Large intestine (tissue), 3 donors: ENCODE results near the gene TUBB2A. TPM values are rescaled to one million over a fixed set of nuclear protein-coding genes. Genes with fewer than 3 reads are reported as not detected.
"Not testable (repeated sequence)": the region's sequence is repeated elsewhere in the genome, so short reads cannot be mapped to it uniquely, and the experiment has no call there.

Experiments
- DNase-seq, 2 donors: peaks; one replicate each; pipeline versions ENCODE4 v3.0.0 to v3.0.0-alpha.2; 2013
- H3K27ac ChIP-seq: one replicate; pipeline ENCODE4 v1.5.1; 2013; ENCODE audit warnings: low read length
- H3K27me3 ChIP-seq: 2 replicates; pipeline ENCODE4 v1.6.1; 2013; ENCODE audit warnings: low read length; ENCODE audit not compliant: control insufficient read depth, insufficient read depth
- H3K36me3 ChIP-seq: 2 replicates; pipeline ENCODE4 v1.6.1; 2013; ENCODE audit warnings: low read length; ENCODE audit not compliant: control insufficient read depth, insufficient read depth
- H3K4me1 ChIP-seq: one replicate; pipeline ENCODE4 v1.6.1; 2013; ENCODE audit warnings: low read length; ENCODE audit not compliant: control insufficient read depth, insufficient read depth
- H3K4me3 ChIP-seq: one replicate; pipeline ENCODE4 v1.5.1; 2013; ENCODE audit warnings: low read length
- H3K9me3 ChIP-seq: one replicate; pipeline ENCODE4 v1.6.1; 2013; ENCODE audit warnings: mild to moderate bottlenecking, low read depth, low read length, moderate library complexity; ENCODE audit not compliant: control insufficient read depth
- WGBS: methylation state at CpG from one replicate; pipeline ENCODE4 v1.1.5; 2013; ENCODE audit warnings: low lambda C conversion rate; ENCODE audit not compliant: insufficient coverage; 5-methylcytosine and 5-hydroxymethylcytosine counted together
- polyA plus RNA-seq: library from polyadenylated mRNA; unstranded; fragments of 120-200 nt; gene quantifications from one replicate; pipeline ENCODE4 v1.2.1, GENCODE V29; 2013

TUBB2A gene
- polyA plus RNA-seq, 1 donor: 103 TPM

DNA sequence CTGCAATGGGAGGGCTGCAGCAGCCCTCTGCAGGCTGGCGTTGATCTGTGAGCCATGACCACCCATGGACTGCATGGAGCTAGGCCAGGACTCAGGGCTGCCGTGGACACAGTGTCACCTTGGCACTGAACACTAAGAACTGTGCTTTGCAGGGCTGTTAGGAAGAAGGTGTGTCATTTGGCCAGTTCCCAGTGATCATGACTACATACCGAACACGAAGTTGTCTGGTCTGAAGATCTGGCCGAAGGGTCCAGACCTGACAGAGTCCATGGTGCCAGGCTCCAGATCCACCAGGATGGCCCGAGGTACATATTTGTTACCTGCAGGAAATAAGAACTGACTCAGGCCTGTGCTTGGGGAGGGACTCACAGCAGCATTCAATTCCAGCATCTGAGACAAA lies 1.9 kb downstream of the TUBB2A start:
- H3K27ac ChIP-seq, H3K27me3 ChIP-seq, H3K9me3 ChIP-seq, H3K4me3 ChIP-seq, DNase-seq: not testable (repeated sequence)
- Histone ChIP-seq H3K4me1 (peaks cover 16% of the 10 kb centered on the region), H3K36me3 (peaks cover 20% of the 10 kb centered on the region)
- WGBS: no CpG with 5 or more reads among the region's 6 CpGs

DNA sequence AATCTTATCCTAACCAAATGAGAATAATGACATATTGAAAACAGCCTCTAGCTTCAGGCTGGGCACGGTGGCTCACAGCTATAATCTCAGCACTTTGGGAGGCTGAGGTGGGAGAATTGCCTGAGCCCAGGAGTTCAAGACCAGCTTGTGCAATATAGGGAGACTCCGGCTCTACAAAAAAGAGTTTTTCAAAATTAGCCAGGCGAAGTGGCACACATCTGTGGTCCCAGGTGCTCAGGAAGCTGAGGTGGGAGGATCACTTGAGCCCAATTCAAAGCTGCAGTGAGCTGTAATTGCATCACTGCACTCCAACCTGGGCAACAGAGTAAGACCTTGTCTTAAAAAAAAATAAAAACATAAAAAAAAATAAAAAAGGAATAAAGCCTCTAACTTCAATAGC lies 4.7 kb downstream of the TUBB2A start:
- WGBS: no CpG with 5 or more reads among the region's 3 CpGs
- Histone ChIP-seq H3K27ac (no peak overlapping the region), H3K27me3 (peaks cover 5% of the 10 kb centered on the region), H3K36me3 (peaks cover 43% of the 10 kb centered on the region), H3K9me3 (no peaks in the 10 kb centered on the region), H3K4me3 (no peak overlapping the region), H3K4me1 (peaks cover 3% of the 10 kb centered on the region)
- no peak for DNase-seq

DNA sequence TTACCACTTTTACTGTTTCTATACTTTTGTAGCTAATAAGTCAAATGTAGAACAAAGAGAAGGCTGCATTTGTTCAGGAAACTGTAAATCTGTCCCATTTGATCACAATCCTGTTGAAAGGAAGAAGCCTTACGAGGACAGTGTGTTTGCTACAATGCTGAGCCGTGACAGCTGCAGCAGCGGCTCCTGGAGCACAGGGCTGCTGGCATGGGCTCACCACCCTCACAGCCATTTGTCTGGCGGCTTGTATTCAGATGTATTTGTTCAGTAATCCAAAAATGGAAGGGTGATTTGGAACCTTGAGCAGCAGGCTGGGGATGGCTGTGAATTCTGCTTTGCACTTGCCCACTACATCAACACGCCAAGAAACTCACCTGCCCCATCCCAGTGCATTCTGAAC lies 5.7 kb downstream of the TUBB2A start:
- Histone ChIP-seq H3K4me1 (peaks cover under 1% of the 10 kb centered on the region), H3K36me3 (peaks cover 51% of the 10 kb centered on the region), H3K27ac (no peak overlapping the region), H3K27me3 (peaks cover 3% of the 10 kb centered on the region), H3K4me3 (no peak overlapping the region), H3K9me3 (peaks cover 1% of the 10 kb centered on the region)
- 100% methylated on average over 1 of the region's 5 CpGs for WGBS
- no peak for DNase-seq

DNA sequence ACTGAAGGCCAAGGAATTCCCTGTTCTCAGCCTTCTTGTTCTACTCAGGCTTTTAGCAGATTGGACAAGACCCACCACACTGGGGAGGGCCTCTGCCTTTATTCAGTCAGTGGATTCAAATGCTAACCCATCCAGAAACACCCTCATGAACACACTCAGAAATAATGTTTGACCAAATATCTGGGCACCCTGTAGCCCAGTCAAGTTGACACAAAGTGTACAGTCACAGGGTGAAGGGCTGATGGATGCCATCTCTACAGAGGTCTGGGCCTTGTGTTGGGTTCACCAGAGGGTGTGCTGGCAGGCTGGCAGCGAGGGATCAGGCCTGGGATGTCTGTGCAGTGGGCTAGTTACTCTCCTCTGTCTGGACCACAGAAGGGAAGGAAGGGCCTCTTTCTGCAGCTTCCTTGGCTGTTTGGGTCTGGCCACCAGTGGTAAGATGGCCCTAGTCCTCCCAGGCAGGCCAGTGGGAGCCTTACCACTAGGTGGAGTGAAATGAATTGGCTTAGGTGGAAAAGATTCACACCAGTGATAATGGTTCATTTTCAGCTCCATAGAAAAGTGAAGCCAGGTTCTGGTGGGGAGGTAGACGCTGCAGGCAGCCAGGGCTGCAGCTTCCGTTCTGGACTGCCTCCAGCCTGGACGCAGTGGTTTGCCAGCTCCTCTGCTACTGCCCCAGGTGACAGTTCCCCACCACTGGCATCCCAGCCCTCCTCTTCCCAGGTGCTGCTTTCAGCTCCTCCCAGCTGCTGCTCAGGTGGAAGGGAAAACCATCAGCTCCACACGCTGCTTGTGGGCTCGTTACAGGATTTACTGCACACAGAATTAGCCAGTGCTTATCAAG lies 9.2 kb downstream of the TUBB2A start:
- H3K27ac ChIP-seq: no peak overlapping the region
- H3K27me3 ChIP-seq: no peaks in the 10 kb centered on the region
- H3K4me3 ChIP-seq: no peak overlapping the region
- no CpG with 5 or more reads among the region's 6 CpGs for WGBS
- peaks cover under 1% of the 10 kb centered on the region for H3K4me1 ChIP-seq
- H3K9me3 ChIP-seq: peaks cover 6% of the 10 kb centered on the region
- H3K36me3 ChIP-seq: peaks cover 57% of the 10 kb centered on the region
- no peak for DNase-seq

DNA sequence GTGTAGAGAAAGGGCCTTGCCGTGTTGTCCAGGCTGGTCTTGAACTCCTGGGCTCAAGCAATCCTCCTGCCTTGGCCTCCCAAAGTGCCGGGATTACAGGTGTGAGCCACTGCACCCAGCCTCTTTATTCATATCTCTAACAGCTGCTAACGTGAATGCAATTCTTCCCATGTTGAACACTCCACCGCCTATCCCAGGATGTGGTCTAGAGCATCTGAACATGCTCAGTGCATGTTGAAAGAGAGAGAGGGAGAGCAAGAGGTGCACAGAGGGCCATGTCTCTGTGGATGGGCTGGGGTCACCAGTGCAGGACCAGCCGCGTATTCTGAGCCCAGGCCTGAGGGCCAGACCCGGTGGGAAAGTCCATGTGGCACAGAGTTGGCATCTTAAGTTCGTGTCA lies 12.8 kb downstream of the TUBB2A start:
- Histone ChIP-seq H3K27ac (no peak overlapping the region), H3K9me3 (peaks cover 6% of the 10 kb centered on the region), H3K27me3 (no peaks in the 10 kb centered on the region), H3K4me1 (peaks cover 14% of the 10 kb centered on the region), H3K4me3 (no peak overlapping the region), H3K36me3 (peaks cover 60% of the 10 kb centered on the region)
- WGBS: no CpG with 5 or more reads among the region's 8 CpGs
- DNase-seq: no peak

DNA sequence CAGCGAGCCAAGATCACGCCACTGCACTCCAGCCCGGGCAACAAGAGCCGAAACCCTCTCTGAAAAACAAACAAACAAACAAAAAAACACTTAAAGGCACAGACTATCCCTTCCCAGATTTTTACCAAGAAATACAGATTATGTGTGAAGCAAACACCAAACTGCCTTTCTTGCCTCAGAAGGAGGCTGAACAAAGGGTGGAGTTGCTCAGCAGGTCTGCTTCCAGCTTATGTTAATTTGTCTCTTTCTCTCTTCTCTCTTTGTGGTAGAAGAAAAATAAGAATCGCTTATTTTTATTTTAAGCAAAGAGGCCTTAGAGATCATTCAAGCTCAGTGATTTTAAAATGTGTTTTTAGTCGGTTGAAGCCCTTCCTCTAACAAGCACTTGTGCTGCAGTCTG lies 14.2 kb downstream of the TUBB2A start:
- 71% methylated on average over 1 of the region's 6 CpGs for WGBS
- peak overlapping the region; percentile 66 for H3K27ac ChIP-seq
- H3K36me3 ChIP-seq: peaks cover 56% of the 10 kb centered on the region
- H3K4me1 ChIP-seq: peaks cover 24% of the 10 kb centered on the region
- H3K27me3 ChIP-seq: no peaks in the 10 kb centered on the region
- H3K4me3 ChIP-seq: no peak overlapping the region
- peaks cover 6% of the 10 kb centered on the region for H3K9me3 ChIP-seq
- DNase-seq: no peak

DNA sequence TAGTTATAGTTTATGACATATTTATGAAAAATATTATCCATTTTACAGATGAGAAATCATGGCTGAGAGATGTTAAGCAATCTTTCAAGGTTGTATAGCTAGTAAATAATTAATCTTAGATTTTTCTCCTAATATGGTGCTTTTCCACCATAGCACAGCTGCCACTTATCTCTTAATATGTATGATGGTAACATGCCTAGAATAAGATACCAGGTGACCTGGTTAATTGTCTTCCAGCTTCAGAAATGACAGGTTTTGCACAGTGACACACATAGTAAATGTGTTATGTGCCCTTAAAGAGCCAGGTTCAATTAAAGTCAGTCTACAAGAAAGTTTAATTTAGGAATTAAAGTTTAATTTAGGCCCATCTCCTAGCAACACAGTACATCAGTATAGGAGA lies 14.8 kb downstream of the TUBB2A start:
- peak; percentile 44 to 80 for DNase-seq
- peak overlapping the region; percentile 66 for H3K27ac ChIP-seq
- H3K9me3 ChIP-seq: peaks cover 6% of the 10 kb centered on the region
- H3K27me3 ChIP-seq: no peaks in the 10 kb centered on the region
- H3K4me1 ChIP-seq: peaks cover 27% of the 10 kb centered on the region
- H3K4me3 ChIP-seq: no peak overlapping the region
- peaks cover 56% of the 10 kb centered on the region for H3K36me3 ChIP-seq

DNA sequence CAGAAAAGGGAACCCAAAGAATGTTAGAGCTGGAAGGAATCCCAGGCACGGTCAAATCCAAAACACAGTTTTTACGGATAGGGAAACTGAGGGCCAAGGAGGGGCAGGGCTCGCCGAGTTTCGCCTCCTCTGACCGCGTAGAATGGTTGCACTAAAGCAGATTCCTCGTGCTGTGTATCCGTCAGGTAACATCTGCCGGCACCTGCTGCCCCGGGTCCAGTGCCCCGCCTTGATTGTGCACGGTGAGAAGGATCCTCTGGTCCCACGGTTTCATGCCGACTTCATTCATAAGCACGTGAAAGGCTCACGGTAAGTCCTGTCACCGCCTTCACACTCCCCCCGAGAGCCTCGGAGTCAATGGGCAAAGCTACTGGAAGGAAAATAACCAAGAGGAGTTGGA lies 17.1 kb downstream of the TUBB2A start:
- WGBS: no CpG with 5 or more reads among the region's 20 CpGs
- peaks cover 62% of the 10 kb centered on the region for H3K36me3 ChIP-seq
- H3K27ac ChIP-seq: peak overlapping the region; percentile 87

DNA sequence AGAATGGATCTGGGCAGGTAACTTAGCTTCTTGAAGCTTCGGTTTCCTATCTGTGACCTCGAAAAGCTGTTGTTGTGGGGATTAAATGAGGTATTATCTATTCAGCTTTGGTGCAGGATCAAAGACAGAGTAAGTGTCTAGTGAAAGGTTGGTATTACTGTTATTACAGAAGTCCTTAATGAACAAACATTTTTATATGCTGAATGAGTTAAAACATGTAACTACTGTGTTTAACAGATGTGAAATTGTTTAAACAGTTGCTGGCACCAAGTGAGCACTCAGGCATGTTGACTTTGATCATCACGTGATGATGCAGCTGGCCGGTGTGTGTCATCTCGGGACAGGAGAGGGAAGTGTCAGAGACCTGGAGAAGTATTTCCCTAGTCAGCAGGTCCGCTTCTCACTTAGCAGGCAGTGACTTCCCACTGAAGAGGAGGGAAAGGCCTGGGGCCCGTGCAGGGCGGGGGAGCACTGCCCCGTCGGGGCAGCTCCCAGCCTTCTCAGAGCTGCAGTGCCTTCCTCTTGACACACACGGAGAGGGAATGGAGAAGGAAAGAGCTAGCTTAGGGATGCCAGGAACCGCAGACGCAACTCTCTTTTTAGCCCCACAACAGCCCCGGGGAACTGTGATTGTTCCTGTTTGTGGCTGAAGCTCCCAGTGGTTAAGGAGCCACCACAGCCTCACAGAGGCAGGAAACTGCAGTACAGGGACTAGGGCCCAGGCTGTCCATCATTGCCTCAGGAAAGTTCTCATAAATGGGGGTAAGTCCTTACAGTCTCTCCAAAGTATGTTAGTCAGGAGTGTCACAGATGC lies 18.0 kb downstream of the TUBB2A start:
- H3K27ac ChIP-seq: peak overlapping the region; percentile 87

More for the DNA sequence above, 17.1 kb downstream of the TUBB2A start:
- H3K4me3 ChIP-seq: no peak overlapping the region
- no peaks in the 10 kb centered on the region for H3K9me3 ChIP-seq
- peaks cover 27% of the 10 kb centered on the region for H3K4me1 ChIP-seq
- no peak for DNase-seq
- H3K27me3 ChIP-seq: no peaks in the 10 kb centered on the region

DNA sequence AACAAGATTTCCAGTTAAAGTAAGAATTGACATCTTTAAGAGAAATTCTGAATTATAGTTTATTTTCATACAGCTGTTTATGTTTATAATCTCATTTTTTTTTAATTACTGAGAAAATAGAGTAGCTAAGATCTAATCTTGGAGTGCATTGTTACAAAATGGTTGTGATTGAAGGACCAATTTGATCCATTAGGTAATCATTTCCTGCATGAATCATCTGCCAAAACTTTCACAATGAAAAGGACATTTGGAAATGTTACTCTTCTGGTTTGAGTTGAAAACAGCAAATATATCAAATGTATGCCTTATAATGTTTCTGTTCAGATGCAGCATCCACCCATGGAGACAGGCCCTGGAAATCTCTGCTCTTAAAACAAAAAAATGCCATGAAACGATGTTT lies 19.0 kb downstream of the TUBB2A start:
- Histone ChIP-seq H3K36me3 (peaks cover 55% of the 10 kb centered on the region), H3K9me3 (no peaks in the 10 kb centered on the region), H3K27me3 (no peaks in the 10 kb centered on the region), H3K4me3 (no peak overlapping the region), H3K4me1 (peaks cover 31% of the 10 kb centered on the region), H3K27ac (peak overlapping the region; percentile 80)
- no peak for DNase-seq
- WGBS: no CpG with 5 or more reads among the region's 1 CpG

More for the DNA sequence above, 18.0 kb downstream of the TUBB2A start:
- H3K4me3 ChIP-seq: no peak overlapping the region
- no peaks in the 10 kb centered on the region for H3K9me3 ChIP-seq
- peak; percentile 94 to 96 for DNase-seq
- no CpG with 5 or more reads among the region's 14 CpGs for WGBS
- H3K4me1 ChIP-seq: peaks cover 27% of the 10 kb centered on the region
- no peaks in the 10 kb centered on the region for H3K27me3 ChIP-seq
- H3K36me3 ChIP-seq: peaks cover 57% of the 10 kb centered on the region
